Measurements from ENCODE around the gene ITFG2. TPM values are rescaled to one million over a fixed set of nuclear protein-coding genes. Genes with fewer than 3 reads are reported as not detected.
A peak's percentile ranks its signal among the peaks of the same experiment; 100 is the strongest.

ITFG2 gene
- total and polyA plus RNA-seq, 4 donors = 7.5 to 26.3 (median 11.4) TPM

DNA sequence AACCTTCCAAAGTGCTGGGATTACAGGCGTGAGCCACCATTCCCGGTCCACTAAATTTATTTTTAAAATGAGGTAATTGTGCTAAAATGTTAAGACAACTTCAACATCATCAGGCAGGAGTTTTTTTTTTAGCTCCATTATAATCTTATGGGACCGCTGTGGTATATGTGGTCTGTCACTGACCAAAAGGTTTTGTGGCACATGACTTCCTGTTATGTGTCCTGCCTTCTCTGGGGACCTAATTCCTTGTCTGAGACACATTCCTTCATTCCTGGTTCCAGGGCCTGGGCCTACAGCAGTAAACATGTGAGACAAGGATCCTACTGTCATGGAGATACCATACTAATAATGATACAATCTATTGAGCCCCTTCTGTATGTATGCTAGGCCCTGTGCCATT, 39.5 kb downstream of the ITFG2 start (continued):
- no peak for TF ChIP-seq YY1 (IDR thresholded peaks at IDR 0.05)
- no peak for TF ChIP-seq HNF4G (IDR thresholded peaks at IDR 0.05)

GRCh38 chr12:2853626-2854025, 41.2 kb downstream of the ITFG2 start:
- DNase-seq (ENCODE audit: low spot score) = peak; percentile 84
- peaks cover 0 to 4% (median 2%) of the 10 kb centered on the region in 4 donors for H3K36me3 ChIP-seq (ENCODE audit: control insufficient read depth in 4 of 4, insufficient read depth in 3 of 4, low read depth in 1 of 4, low read length in 3 of 4)
- peaks cover 2 to 10% (median 8%) of the 10 kb centered on the region in 4 donors for H3K4me1 ChIP-seq (ENCODE audit: control insufficient read depth in 4 of 4, insufficient read depth in 4 of 4, low read length in 3 of 4)
- H3K27ac ChIP-seq (ENCODE audit: low read depth in 1 of 2, low read length in 2 of 2) = no peak overlapping the region
- H3K9me3 ChIP-seq (ENCODE audit: control insufficient read depth in 4 of 4, low read length in 3 of 4) = no peaks in the 10 kb centered on the region
- no peaks in the 10 kb centered on the region for H3K27me3 ChIP-seq (ENCODE audit: control insufficient read depth in 4 of 4, insufficient read depth in 4 of 4, low read length in 3 of 4)
- H3K9ac ChIP-seq (ENCODE audit: low read depth in 1 of 2, low read length in 2 of 2) = no peak overlapping the region
- 38% methylated on average over 11 of the region's 11 CpGs for WGBS
- no peak overlapping the region for H3K4me3 ChIP-seq (ENCODE audit: low read depth in 1 of 3, low read length in 3 of 3)
- peak; percentile 65 to 78 for TF ChIP-seq RAD21 (IDR thresholded peaks at IDR 0.05)
- TF ChIP-seq HNF4G (IDR thresholded peaks at IDR 0.05) = no peak
- peak; percentile 66 for TF ChIP-seq CTCF (IDR thresholded peaks at IDR 0.05; ENCODE audit: low read depth, low read length, missing input control)

DNA sequence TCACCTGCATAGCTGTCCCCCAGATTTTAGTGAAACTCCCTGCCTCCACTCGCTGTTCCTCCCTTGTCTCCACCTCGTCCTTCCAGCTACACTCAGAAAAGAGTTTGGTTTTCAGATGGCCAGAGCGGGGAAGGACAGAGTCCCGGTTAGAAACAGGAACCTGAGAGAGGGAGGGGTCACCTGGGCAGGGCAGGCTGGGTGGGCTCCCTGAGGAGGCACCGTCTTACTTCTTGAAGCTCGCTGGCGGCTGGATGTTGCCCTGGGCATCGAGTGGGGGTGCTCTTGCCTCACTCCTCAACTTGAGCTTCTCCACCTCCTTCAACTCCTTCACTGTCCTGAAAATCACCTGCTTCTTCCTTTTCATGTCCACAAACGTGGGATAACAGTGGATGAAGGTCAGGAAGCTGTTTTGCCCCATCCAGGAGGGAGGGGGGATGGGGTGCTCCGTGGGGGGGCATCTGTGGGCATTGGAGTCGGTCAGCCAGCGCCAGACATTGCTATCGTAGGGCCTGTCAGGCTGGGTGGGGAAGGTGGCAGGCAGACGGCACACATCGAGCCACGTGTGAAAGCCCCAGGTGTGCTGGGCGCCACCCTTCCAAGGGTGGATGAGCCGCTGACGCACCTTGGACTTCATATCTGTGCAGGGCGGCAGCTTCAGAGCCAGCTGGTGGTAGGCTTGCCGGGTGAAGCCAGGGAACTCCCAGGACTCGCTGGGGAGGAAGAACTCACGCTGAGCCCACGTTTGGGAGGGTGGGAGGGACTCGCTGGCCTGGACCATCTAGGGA, 42.4 kb downstream of the ITFG2 start:
- Histone ChIP-seq H3K27ac (ENCODE audit: low read depth in 1 of 2, low read length in 2 of 2) (no peak overlapping the region), H3K9me3 (ENCODE audit: control insufficient read depth in 4 of 4, low read length in 3 of 4) (no peaks in the 10 kb centered on the region), H3K4me3 (ENCODE audit: low read depth in 1 of 3, low read length in 3 of 3) (no peak overlapping the region), H3K4me1 (ENCODE audit: control insufficient read depth in 4 of 4, insufficient read depth in 4 of 4, low read length in 3 of 4) (no peaks in the 10 kb centered on the region), H3K36me3 (ENCODE audit: control insufficient read depth in 4 of 4, insufficient read depth in 3 of 4, low read depth in 1 of 4, low read length in 3 of 4) (peaks cover 0 to 4% (median 2%) of the 10 kb centered on the region in 4 donors), H3K9ac (ENCODE audit: low read depth in 1 of 2, low read length in 2 of 2) (no peak overlapping the region), H3K27me3 (ENCODE audit: control insufficient read depth in 4 of 4, insufficient read depth in 4 of 4, low read length in 3 of 4) (no peaks in the 10 kb centered on the region)
- WGBS = 86% methylated on average over 25 of the region's 25 CpGs
- DNase-seq (ENCODE audit: low spot score) = no peak
- TF ChIP-seq RXRA (IDR thresholded peaks at IDR 0.05) (no peak), JUND (IDR thresholded peaks at IDR 0.05) (no peak), FOXA1 (IDR thresholded peaks at IDR 0.05) (no peak), CTCF (IDR thresholded peaks at IDR 0.05; ENCODE audit: low read depth, low read length, missing input control) (no peak), RAD21 (IDR thresholded peaks at IDR 0.05) (no peak), TAF1 (conservative IDR thresholded peaks at IDR 0.05) (no peak)
- TF ChIP-seq, protein P1, sequence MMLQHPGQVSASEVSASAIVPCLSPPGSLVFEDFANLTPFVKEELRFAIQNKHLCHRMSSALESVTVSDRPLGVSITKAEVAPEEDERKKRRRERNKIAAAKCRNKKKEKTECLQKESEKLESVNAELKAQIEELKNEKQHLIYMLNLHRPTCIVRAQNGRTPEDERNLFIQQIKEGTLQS (IDR thresholded peaks at IDR 0.05) = no peak

DNA sequence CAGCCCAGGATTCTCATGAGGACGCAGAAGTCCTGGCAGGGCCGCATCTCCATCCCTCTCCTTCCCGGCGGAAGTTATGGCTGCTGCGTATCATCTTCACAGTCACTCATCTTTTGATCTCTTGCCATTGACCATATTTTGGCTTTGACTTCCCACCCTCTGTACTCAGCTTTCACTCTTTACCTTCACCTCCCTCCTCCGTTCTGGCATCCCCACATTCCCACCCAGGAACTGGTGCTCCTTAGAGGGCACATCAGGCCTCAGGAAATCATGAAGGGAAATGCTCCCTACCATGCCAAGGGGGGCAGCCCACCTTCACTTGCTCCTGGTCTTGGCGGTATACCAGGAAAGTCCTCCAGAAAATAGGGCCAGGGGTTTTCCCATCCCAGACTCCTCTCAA, 43.1 kb downstream of the ITFG2 start:
- 85% methylated on average over 7 of the region's 7 CpGs for WGBS
- Histone ChIP-seq H3K36me3 (ENCODE audit: control insufficient read depth in 4 of 4, insufficient read depth in 3 of 4, low read depth in 1 of 4, low read length in 3 of 4) (peaks cover 0 to 4% (median 2%) of the 10 kb centered on the region in 4 donors), H3K4me1 (ENCODE audit: control insufficient read depth in 4 of 4, insufficient read depth in 4 of 4, low read length in 3 of 4) (no peaks in the 10 kb centered on the region), H3K27me3 (ENCODE audit: control insufficient read depth in 4 of 4, insufficient read depth in 4 of 4, low read length in 3 of 4) (no peaks in the 10 kb centered on the region), H3K4me3 (ENCODE audit: low read depth in 1 of 3, low read length in 3 of 3) (no peak overlapping the region), H3K27ac (ENCODE audit: low read depth in 1 of 2, low read length in 2 of 2) (no peak overlapping the region), H3K9ac (ENCODE audit: low read depth in 1 of 2, low read length in 2 of 2) (no peak overlapping the region), H3K9me3 (ENCODE audit: control insufficient read depth in 4 of 4, low read length in 3 of 4) (no peaks in the 10 kb centered on the region)
- no peak for DNase-seq (ENCODE audit: low spot score)
- TF ChIP-seq, protein P2, sequence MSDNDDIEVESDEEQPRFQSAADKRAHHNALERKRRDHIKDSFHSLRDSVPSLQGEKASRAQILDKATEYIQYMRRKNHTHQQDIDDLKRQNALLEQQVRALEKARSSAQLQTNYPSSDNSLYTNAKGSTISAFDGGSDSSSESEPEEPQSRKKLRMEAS (IDR thresholded peaks at IDR 0.05) = no peak
- no peak for TF ChIP-seq RAD21 (IDR thresholded peaks at IDR 0.05)
- TF ChIP-seq, protein P1 (IDR thresholded peaks at IDR 0.05) = no peak
- no peak for TF ChIP-seq SP1 (IDR thresholded peaks at IDR 0.05)
- no peak for TF ChIP-seq HNF4G (IDR thresholded peaks at IDR 0.05)
- no peak for TF ChIP-seq YY1 (IDR thresholded peaks at IDR 0.05)
- no peak for TF ChIP-seq RXRA (IDR thresholded peaks at IDR 0.05)
- no peak for TF ChIP-seq TAF1 (conservative IDR thresholded peaks at IDR 0.05)
- TF ChIP-seq HNF4A (conservative IDR thresholded peaks at IDR 0.05) = no peak
- no peak for TF ChIP-seq REST (IDR thresholded peaks at IDR 0.05)
